Nephron (organoid): Measurements from ENCODE around the gene ACTL10.

Experiments used
- H3K27ac Mint-ChIP-seq, 3 experiments: 2 replicates each; pipeline ENCODE4 v1.8.0; 2020; ENCODE audit warnings: mixed read lengths in 3 of 3, mild to moderate bottlenecking in 2 of 3, moderate library complexity in 1 of 3
- H3K27me3 Mint-ChIP-seq: 2 replicates; pipeline ENCODE4 v1.8.0; 2021; ENCODE audit warnings: low read depth, mild to moderate bottlenecking, moderate library complexity, mixed read lengths
- H3K36me3 Mint-ChIP-seq: 2 replicates; pipeline ENCODE4 v1.8.0; 2020; ENCODE audit warnings: low read depth, mixed read lengths
- H3K4me1 Mint-ChIP-seq: 2 replicates; pipeline ENCODE4 v1.8.0; 2020; ENCODE audit warnings: mixed read lengths
- H3K4me3 Mint-ChIP-seq, 3 experiments: 2 replicates each; pipeline ENCODE4 v1.8.0; 2020; ENCODE audit warnings: mild to moderate bottlenecking in 3 of 3, mixed read lengths in 3 of 3, moderate library complexity in 2 of 3
- H3K9me3 Mint-ChIP-seq: 2 replicates; pipeline ENCODE4 v1.8.0; 2020; ENCODE audit warnings: mixed read lengths
- TF ChIP-seq, protein P1 (sequence below), 3 experiments: fragments of 200-600 bp; sonication (generic); IDR thresholded peaks; one replicate each; pipeline ENCODE4 v1.5.0; 2021; ENCODE audit warnings: antibody characterized with exemption in 3 of 3; ENCODE audit not compliant: unreplicated experiment in 3 of 3

The ACTL10 gene

GRCh38 chr20:33673114-33673409, 6.3 kb downstream of the ACTL10 start:
- peaks cover 56% of the 10 kb centered on the region for H3K4me1 Mint-ChIP-seq
- H3K4me3 Mint-ChIP-seq, result peak overlapping the region; percentile 86 to 93 (median 89)
- H3K9me3 Mint-ChIP-seq, result no peaks in the 10 kb centered on the region
- TF ChIP-seq, protein P1, sequence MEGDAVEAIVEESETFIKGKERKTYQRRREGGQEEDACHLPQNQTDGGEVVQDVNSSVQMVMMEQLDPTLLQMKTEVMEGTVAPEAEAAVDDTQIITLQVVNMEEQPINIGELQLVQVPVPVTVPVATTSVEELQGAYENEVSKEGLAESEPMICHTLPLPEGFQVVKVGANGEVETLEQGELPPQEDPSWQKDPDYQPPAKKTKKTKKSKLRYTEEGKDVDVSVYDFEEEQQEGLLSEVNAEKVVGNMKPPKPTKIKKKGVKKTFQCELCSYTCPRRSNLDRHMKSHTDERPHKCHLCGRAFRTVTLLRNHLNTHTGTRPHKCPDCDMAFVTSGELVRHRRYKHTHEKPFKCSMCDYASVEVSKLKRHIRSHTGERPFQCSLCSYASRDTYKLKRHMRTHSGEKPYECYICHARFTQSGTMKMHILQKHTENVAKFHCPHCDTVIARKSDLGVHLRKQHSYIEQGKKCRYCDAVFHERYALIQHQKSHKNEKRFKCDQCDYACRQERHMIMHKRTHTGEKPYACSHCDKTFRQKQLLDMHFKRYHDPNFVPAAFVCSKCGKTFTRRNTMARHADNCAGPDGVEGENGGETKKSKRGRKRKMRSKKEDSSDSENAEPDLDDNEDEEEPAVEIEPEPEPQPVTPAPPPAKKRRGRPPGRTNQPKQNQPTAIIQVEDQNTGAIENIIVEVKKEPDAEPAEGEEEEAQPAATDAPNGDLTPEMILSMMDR (IDR thresholded peaks at IDR 0.05; ENCODE audit: unreplicated experiment in 3 of 3), result no peak
- H3K27ac Mint-ChIP-seq, result peak overlapping the region; percentile 14 to 59 (median 48)
- no peaks in the 10 kb centered on the region for H3K27me3 Mint-ChIP-seq
- H3K36me3 Mint-ChIP-seq, result peaks cover 5% of the 10 kb centered on the region

DNA sequence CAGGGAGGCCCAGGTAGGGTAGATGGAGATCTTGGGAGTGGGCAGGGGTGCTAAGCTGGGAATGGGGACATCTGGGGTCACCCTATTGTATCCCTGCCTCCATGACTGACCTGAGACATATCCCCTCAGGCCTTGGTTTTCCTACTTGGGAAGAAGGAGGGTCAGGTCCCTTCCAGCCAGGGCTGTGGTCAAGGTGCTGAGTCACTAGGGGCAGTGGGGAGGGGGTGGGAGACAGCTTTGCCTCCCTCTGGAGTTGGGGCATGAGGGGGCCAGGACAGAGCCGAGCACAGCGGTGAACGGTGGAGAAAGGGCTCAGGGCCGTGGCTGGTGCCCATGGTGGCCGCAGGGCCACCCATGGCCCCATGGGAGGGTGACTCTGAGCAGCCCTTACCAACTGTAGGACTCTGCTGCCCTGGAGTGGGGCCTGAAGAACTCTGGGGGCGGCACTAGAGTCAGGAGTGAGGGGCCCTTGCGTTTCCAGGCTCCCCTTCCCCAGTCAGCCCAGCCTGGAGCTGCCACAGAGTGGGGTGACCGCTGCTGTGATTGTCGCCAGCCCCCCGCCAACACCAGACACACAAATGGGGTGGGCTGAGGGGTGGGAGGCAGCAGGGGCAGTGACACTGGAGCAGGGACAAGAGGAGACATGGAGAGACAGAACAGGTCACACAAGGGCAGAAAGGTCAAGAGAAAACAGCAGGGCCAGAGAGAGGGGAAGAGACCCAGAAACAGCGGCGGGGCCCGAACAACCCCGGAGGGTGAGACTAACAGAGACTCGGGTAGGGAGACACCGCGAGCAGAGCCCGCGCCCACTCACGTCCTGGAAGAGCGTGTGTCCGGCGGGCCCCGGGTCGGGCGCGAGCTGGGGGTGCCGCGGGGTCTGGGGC, 6.9 kb downstream of the ACTL10 start:
- no peaks in the 10 kb centered on the region for H3K9me3 Mint-ChIP-seq
- no peaks in the 10 kb centered on the region for H3K27me3 Mint-ChIP-seq
- peaks cover 5% of the 10 kb centered on the region for H3K36me3 Mint-ChIP-seq
- peak overlapping the region; percentile 86 to 93 (median 89) for H3K4me3 Mint-ChIP-seq
- TF ChIP-seq, protein P1 (IDR thresholded peaks at IDR 0.05; ENCODE audit: unreplicated experiment in 3 of 3), result no peak
- peak overlapping the region; percentile 39 to 59 (median 48) for H3K27ac Mint-ChIP-seq
- peaks cover 62% of the 10 kb centered on the region for H3K4me1 Mint-ChIP-seq

DNA sequence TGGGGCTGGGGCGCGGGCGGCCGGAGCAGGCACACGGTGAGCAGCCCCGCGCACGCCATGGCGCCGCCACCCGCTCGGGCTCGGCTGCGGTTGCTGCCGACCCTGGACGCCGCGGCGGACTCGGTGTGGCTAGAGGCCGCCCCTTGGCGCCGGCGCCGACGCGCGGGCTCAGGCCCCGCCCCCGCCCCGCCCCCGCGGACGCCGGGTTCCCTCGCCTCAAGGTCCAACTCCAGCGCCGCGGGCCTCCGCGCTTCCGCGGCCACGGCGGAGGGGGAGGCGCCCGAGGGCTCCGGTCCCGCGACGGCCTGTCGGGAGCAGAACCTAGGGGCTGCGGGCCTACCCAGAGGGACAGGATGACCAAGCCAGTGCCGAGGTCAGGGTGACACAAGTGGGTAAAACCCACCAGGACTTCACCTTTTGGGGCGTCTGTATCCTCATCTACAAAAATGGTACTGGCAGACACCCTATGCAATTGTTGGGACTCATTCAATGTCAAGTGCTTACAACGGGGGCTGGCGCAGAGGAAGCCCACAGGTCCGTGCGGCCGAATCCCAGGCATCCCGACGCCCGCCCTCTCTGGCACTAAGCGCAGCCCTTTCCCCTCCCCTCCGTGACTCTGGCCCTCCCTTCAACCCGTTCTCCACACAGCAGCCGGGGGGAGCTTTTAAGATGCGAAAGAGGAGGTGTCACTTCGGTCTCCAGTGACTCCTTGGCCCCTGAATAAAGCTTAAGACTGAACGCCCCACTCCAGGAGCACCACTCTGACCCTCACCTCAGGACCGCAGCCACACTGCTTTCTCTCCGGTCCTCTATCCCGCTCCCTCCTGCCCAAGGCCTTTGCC, 7.8 kb downstream of the ACTL10 start, which contains the start of gene NECAB3:
Gene NECAB3, minus strand, starts transcription at position 135 of the 842 bp plus-strand sequence. Its CDS starts 76 bp downstream, at position 59.
- H3K27me3 Mint-ChIP-seq, result no peaks in the 10 kb centered on the region
- peak within 1 kb of the TSS; percentile 86 to 93 (median 89) for H3K4me3 Mint-ChIP-seq
- H3K36me3 Mint-ChIP-seq, result peaks cover 11% of the 10 kb centered on the region
- H3K27ac Mint-ChIP-seq, result peak within 1 kb of the TSS; percentile 89 to 94 (median 91)
- no peaks in the 10 kb centered on the region for H3K9me3 Mint-ChIP-seq
- TF ChIP-seq, protein P1 (IDR thresholded peaks at IDR 0.05; ENCODE audit: unreplicated experiment in 3 of 3), result no peak
- peaks cover 62% of the 10 kb centered on the region for H3K4me1 Mint-ChIP-seq

DNA sequence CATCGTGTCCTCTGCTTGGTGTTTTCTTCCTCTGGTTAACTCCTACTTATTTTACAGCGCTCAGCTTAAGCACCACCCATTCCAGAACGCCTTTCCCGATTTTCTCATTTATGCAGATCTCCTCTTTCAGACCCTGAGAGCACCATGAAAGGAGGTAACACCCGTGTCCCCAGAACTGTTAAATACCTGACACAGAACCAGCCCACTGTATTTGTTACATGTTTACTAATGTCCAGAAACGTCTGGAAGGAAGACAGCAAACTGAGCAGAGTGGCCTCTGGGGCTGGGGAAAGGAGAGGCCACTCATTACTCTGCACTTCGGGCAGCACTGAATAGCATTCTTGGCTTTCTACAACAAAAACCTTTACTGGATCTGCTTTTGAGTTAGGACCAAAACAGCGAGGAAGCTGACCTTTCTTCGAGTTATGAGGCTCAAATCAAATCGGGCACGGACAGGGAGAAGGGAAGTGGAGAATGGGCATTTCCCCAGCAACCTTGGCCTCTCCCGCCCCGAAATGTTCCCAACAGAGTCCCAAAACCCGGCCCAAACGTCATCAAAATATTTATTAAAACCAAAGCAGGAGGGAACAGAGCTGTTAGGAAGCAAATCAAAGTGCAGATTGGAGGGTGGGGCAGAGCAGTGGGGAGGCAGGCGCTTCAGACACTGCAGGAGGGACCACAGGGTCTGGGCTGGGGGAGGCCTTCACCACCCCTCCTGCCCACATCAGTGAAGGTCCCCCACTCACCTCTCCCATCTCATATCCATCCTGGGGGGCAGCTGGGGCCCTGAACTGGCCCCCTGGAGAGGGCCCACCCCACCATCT, 8.6 kb downstream of the ACTL10 start:
- Mint-ChIP-seq H3K27ac (peak overlapping the region; percentile 89 to 94 (median 91)), H3K4me1 (peaks cover 54% of the 10 kb centered on the region), H3K27me3 (no peaks in the 10 kb centered on the region), H3K9me3 (no peaks in the 10 kb centered on the region), H3K4me3 (peak overlapping the region; percentile 80 to 87 (median 83)), H3K36me3 (peaks cover 11% of the 10 kb centered on the region)
- TF ChIP-seq, protein P1 (IDR thresholded peaks at IDR 0.05; ENCODE audit: unreplicated experiment in 3 of 3), result no peak

GRCh38 chr20:33676121-33676520, 9.4 kb downstream of the ACTL10 start:
- TF ChIP-seq, protein P1 (IDR thresholded peaks at IDR 0.05; ENCODE audit: unreplicated experiment in 3 of 3), result no peak
- Mint-ChIP-seq H3K36me3 (peaks cover 11% of the 10 kb centered on the region), H3K9me3 (no peaks in the 10 kb centered on the region), H3K4me3 (peak overlapping the region; percentile 32 to 67 (median 65)), H3K27ac (peak overlapping the region; percentile 89 to 94 (median 91)), H3K4me1 (peaks cover 49% of the 10 kb centered on the region), H3K27me3 (no peaks in the 10 kb centered on the region)
